Prostate gland (tissue), 2 donors: Measurements from ENCODE around the gene ESAM. TPM values are rescaled to one million over a fixed set of nuclear protein-coding genes. Genes with fewer than 3 reads are reported as not detected.

ENCODE experiments used
- DNase-seq: peaks from one replicate; pipeline ENCODE4 v3.0.0-alpha.2; 2019; ENCODE audit warnings: low spot score
- H3K27ac ChIP-seq, 2 donors: fragments of 200-600 bp; sonication (generic); 2 replicates each; pipeline ENCODE4 v1.5.1; 2017 to 2019
- H3K27me3 ChIP-seq: fragments of 200-600 bp; sonication (generic); replicated peaks from 2 replicates; pipeline ENCODE4 v1.5.1; 2019; ENCODE audit not compliant: insufficient read depth
- H3K36me3 ChIP-seq, 2 donors: fragments of 200-600 bp; sonication (generic); 1 replicate in 1 of 2; 2 replicates in 1 of 2; pipeline versions ENCODE4 v1.5.1 to v1.8.1; 2017 to 2019
- H3K4me1 ChIP-seq: fragments of 200-600 bp; sonication (generic); replicated peaks from 2 replicates; pipeline ENCODE4 v1.5.1; 2019
- H3K4me3 ChIP-seq, 2 donors: fragments of 200-600 bp; sonication (generic); 2 replicates each; pipeline ENCODE4 v1.5.1; 2017 to 2019
- H3K9me3 ChIP-seq: fragments of 200-600 bp; sonication (generic); 2 replicates; pipeline ENCODE4 v1.5.1; 2017
- CTCF ChIP-seq, 4 experiments: fragments of 200-600 bp in 2 of 4; fragments of 450-650 bp in 2 of 4; sonication (generic) in 2 of 4; IDR thresholded peaks; 1 replicate in 3 of 4; 2 replicates in 1 of 4; pipeline ENCODE4 v1.5.1; 2016 to 2019; ENCODE audit warnings: antibody characterized with exemption in 4 of 4, mild to moderate bottlenecking in 2 of 4, moderate library complexity in 2 of 4
- POLR2A ChIP-seq: fragments of 450-650 bp; IDR thresholded peaks from one replicate; pipeline ENCODE4 v1.6.1; 2016; ENCODE audit warnings: antibody characterized with exemption, mild to moderate bottlenecking
- POLR2AphosphoS5 ChIP-seq: sonication (generic); formaldehyde crosslinking; IDR thresholded peaks from one replicate; pipeline ENCODE4 v1.6.1; 2017; ENCODE audit warnings: antibody characterized with exemption
- WGBS: methylation state at CpG from one replicate; pipeline ENCODE4 v1.1.5; 2018; 5-methylcytosine and 5-hydroxymethylcytosine counted together
- intact Hi-C: fragments of 100-400 bp; cut with DNase I; formaldehyde crosslinking; loops from one replicate; pipeline ENCODE4 v1.14.2; 2022
- total RNA-seq, 2 donors: library from RNA; depleted of rRNA; stranded (reverse); fragments of >200 nt; gene quantifications; one replicate each; pipeline ENCODE4 v1.1.0, GENCODE V29; 2016

The ESAM gene
- total RNA-seq, 2 donors from 2014 or later: 12.1 to 18.6 TPM

DNA sequence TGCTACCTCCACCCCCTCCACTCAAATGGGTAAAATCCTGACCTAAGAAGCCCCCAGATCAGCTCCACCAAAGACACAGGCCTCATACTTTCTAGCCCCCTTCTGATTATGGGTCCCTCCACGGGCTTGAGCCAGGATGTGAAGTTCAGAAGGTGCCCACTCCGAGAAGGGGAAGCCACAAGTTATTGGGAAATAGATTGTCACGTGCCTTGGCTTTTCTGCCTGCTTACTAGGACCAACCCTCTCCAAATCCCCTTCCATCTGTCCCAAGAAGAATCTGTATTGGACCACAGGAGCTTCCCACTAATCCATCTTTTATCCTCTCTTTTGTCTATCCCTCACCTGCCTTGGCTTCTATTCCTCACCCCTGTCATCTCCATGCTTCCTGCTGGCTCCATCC is 25.4 kb downstream of the ESAM start:
- Histone ChIP-seq H3K36me3 (no peaks in the 10 kb centered on the region), H3K27ac (no peak overlapping the region), H3K9me3 (no peaks in the 10 kb centered on the region), H3K27me3 (no peaks in the 10 kb centered on the region), H3K4me1 (no peaks in the 10 kb centered on the region), H3K4me3 (no peak overlapping the region)
- TF ChIP-seq POLR2A: no peak
- no peak for TF ChIP-seq POLR2AphosphoS5
- no peak for TF ChIP-seq CTCF (IDR thresholded peaks at IDR 0.05)
- 77% methylated on average over 3 of the region's 3 CpGs for WGBS
- no peak for DNase-seq
- intact Hi-C loops: no loop called here

- no peak overlapping the region for H3K27ac ChIP-seq
- intact Hi-C loops: no loop called here
- no peaks in the 10 kb centered on the region for H3K9me3 ChIP-seq
- no peak for DNase-seq
- H3K4me1 ChIP-seq: no peaks in the 10 kb centered on the region
- no peaks in the 10 kb centered on the region for H3K27me3 ChIP-seq
- 82% methylated on average over 4 of the region's 4 CpGs for WGBS
- no peak for TF ChIP-seq POLR2AphosphoS5
- no peaks in the 10 kb centered on the region for H3K36me3 ChIP-seq
- H3K4me3 ChIP-seq: no peak overlapping the region
Observed at GRCh38 chr11:124732230-124732629, 29.9 kb downstream of the ESAM start.

- intact Hi-C loops: no loop called here
- Histone ChIP-seq H3K4me1 (no peaks in the 10 kb centered on the region), H3K4me3 (no peak overlapping the region), H3K36me3 (no peaks in the 10 kb centered on the region), H3K27ac (no peak overlapping the region), H3K27me3 (peaks cover 6% of the 10 kb centered on the region), H3K9me3 (no peaks in the 10 kb centered on the region)
- TF ChIP-seq POLR2A: no peak
- TF ChIP-seq POLR2AphosphoS5: no peak
- TF ChIP-seq CTCF (IDR thresholded peaks at IDR 0.05): no peak
- DNase-seq: no peak
- WGBS: 89% methylated on average over 4 of the region's 4 CpGs
Observed at GRCh38 chr11:124729571-124729970, 32.5 kb downstream of the ESAM start.

- H3K4me3 ChIP-seq: no peak overlapping the region
- H3K27ac ChIP-seq: no peak overlapping the region
- intact Hi-C loops: no loop called here
- no peaks in the 10 kb centered on the region for H3K9me3 ChIP-seq
- H3K36me3 ChIP-seq: no peaks in the 10 kb centered on the region
- no peak for TF ChIP-seq CTCF (IDR thresholded peaks at IDR 0.05)
- TF ChIP-seq POLR2A: no peak
- TF ChIP-seq POLR2AphosphoS5: no peak
- 84% methylated on average over 2 of the region's 2 CpGs for WGBS
- peaks cover 6% of the 10 kb centered on the region for H3K27me3 ChIP-seq
- DNase-seq: no peak
- no peaks in the 10 kb centered on the region for H3K4me1 ChIP-seq
Observed at GRCh38 chr11:124728134-124728533, 34.0 kb downstream of the ESAM start.

- intact Hi-C loops: no loop called here
- TF ChIP-seq POLR2A (no peak), CTCF (IDR thresholded peaks at IDR 0.05) (no peak), POLR2AphosphoS5 (no peak)
- Histone ChIP-seq H3K36me3 (no peaks in the 10 kb centered on the region), H3K4me1 (no peaks in the 10 kb centered on the region), H3K4me3 (no peak overlapping the region), H3K27me3 (peaks cover 6% of the 10 kb centered on the region), H3K9me3 (no peaks in the 10 kb centered on the region), H3K27ac (no peak overlapping the region)
- no peak for DNase-seq
- WGBS: 82% methylated on average over 4 of the region's 4 CpGs
Observed at GRCh38 chr11:124727474-124727873, 34.6 kb downstream of the ESAM start.
